ENCODE data around the gene GOLGA1. TPM values are rescaled to one million over a fixed set of nuclear protein-coding genes. Genes with fewer than 3 reads are reported as not detected.

The GOLGA1 gene
- total and polyA plus RNA-seq, 9 of the 15 experiments (the other 6 are each of a cell fraction or from before 2014, with no cell fraction given): 2.9 to 15.9 (median 8.5) TPM

DNA sequence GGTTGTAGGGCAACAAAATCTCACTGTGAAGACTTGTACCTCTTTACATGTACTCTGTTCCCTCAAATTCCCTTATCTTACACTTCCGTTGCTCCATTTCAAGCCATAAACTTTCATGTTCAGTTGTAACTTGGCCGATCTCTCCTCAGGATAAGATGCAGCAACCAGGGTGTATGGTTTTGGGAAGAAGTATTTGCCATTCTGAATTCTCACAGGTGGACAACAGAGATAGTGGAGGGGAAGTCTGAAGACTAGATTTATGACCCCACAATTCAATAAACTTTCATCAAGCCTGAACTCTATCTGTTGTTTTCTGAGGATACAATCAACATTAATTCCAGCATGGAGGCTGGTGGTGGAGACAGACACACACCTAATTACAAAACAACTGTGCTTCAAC is 27.5 kb downstream of the GOLGA1 start (continued):
- TF ChIP-seq, protein P1, sequence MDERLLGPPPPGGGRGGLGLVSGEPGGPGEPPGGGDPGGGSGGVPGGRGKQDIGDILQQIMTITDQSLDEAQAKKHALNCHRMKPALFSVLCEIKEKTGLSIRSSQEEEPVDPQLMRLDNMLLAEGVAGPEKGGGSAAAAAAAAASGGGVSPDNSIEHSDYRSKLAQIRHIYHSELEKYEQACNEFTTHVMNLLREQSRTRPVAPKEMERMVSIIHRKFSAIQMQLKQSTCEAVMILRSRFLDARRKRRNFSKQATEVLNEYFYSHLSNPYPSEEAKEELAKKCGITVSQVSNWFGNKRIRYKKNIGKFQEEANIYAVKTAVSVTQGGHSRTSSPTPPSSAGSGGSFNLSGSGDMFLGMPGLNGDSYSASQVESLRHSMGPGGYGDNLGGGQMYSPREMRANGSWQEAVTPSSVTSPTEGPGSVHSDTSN (CRISPR knock-in tag; IDR thresholded peaks at IDR 0.05; ENCODE audit: low read depth): no peak; the same call in 1 of the 2 replicates
- TF ChIP-seq, protein P1 (tag; conservative IDR thresholded peaks at IDR 0.05; ENCODE audit: low read depth): peak; percentile 90
- TF ChIP-seq NCOR1 (IDR thresholded peaks at IDR 0.05) (peak; percentile 37; the same call in 1 of the 2 replicates), CCNT2 (IDR thresholded peaks at IDR 0.05; ENCODE audit: borderline replicate concordance, extremely low read depth, insufficient read length, low read depth, low read length) (peak; percentile 37), TAL1 (IDR thresholded peaks at IDR 0.05) (peak; percentile 81), CTBP1 (IDR thresholded peaks at IDR 0.05; ENCODE audit: borderline replicate concordance) (peak; percentile 75; the same call in 1 of the 2 replicates), NR4A1 (CRISPR knock-in tag; IDR thresholded peaks at IDR 0.05) (no peak), NR4A1 (tag; IDR thresholded peaks at IDR 0.05) (no peak), ILK (tag; IDR thresholded peaks at IDR 0.05; ENCODE audit: borderline replicate concordance, low read depth) (no peak), NR3C1 (CRISPR knock-in tag; IDR thresholded peaks at IDR 0.05) (no peak), ZNF408 (CRISPR knock-in tag; IDR thresholded peaks at IDR 0.05; ENCODE audit: low read depth) (no peak), CBX8 (IDR thresholded peaks at IDR 0.05; ENCODE audit: borderline replicate concordance, extremely low read depth, low read depth, low read length, poor library complexity, severe bottlenecking) (no peak), TBL1XR1 (IDR thresholded peaks at IDR 0.05; ENCODE audit: low read length in 2 of 2) (peak in 1 of 2 experiments; percentile 63; a peak in 1 of 4 replicates), ZNF274 (IDR thresholded peaks at IDR 0.05; ENCODE audit: borderline replicate concordance, low read depth, low read length) (no peak), CBFA2T2 (conservative IDR thresholded peaks at IDR 0.05) (peak; percentile 60), ZNF778 (CRISPR knock-in tag; IDR thresholded peaks at IDR 0.05) (no peak), SMAD3 (CRISPR knock-in tag; conservative IDR thresholded peaks at IDR 0.05) (no peak), ETV1 (tag; conservative IDR thresholded peaks at IDR 0.05; ENCODE audit: low read depth) (peak; percentile 68), SMAD4 (CRISPR knock-in tag; conservative IDR thresholded peaks at IDR 0.05) (0 out of 2 replicates have a peak, but pooled peaks have one; percentile 19), CHCHD3 (CRISPR knock-in tag; IDR thresholded peaks at IDR 0.05) (no peak), BRCA1 (IDR thresholded peaks at IDR 0.05) (no peak), BRCA1 (CRISPR knock-in tag; IDR thresholded peaks at IDR 0.05) (no peak), LEF1 (IDR thresholded peaks at IDR 0.05) (peak; percentile 80; the same call in 1 of the 2 replicates), ZNF134 (CRISPR knock-in tag; conservative IDR thresholded peaks at IDR 0.05) (no peak)
- TF ChIP-seq, protein P2, sequence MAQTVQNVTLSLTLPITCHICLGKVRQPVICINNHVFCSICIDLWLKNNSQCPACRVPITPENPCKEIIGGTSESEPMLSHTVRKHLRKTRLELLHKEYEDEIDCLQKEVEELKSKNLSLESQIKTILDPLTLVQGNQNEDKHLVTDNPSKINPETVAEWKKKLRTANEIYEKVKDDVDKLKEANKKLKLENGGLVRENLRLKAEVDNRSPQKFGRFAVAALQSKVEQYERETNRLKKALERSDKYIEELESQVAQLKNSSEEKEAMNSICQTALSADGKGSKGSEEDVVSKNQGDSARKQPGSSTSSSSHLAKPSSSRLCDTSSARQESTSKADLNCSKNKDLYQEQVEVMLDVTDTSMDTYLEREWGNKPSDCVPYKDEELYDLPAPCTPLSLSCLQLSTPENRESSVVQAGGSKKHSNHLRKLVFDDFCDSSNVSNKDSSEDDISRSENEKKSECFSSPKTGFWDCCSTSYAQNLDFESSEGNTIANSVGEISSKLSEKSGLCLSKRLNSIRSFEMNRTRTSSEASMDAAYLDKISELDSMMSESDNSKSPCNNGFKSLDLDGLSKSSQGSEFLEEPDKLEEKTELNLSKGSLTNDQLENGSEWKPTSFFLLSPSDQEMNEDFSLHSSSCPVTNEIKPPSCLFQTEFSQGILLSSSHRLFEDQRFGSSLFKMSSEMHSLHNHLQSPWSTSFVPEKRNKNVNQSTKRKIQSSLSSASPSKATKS (CRISPR knock-in tag; IDR thresholded peaks at IDR 0.05): no peak
- TF ChIP-seq, protein P3, sequence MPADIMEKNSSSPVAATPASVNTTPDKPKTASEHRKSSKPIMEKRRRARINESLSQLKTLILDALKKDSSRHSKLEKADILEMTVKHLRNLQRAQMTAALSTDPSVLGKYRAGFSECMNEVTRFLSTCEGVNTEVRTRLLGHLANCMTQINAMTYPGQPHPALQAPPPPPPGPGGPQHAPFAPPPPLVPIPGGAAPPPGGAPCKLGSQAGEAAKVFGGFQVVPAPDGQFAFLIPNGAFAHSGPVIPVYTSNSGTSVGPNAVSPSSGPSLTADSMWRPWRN (IDR thresholded peaks at IDR 0.05; ENCODE audit: low read depth): 0 out of 2 replicates have a peak, but pooled peaks have one; percentile 28
